CD8-positive, alpha-beta memory T cell (primary cell): ENCODE data around the gene CXCL12. TPM values are rescaled to one million over a fixed set of nuclear protein-coding genes. Genes with fewer than 3 reads are reported as not detected.

Experiments
- CTCF ChIA-PET: fragments of 350-600 bp; sonication (Branson Sonifier 250); formaldehyde crosslinking; loops from one replicate; lab custom pipeline; 2021; ENCODE audit warnings: antibody characterized with exemption; lab: Charles Lee
- POLR2A ChIA-PET: fragments of 350-600 bp; sonication (Branson Sonifier 250); formaldehyde crosslinking; loops from one replicate; lab custom pipeline; 2021; ENCODE audit warnings: antibody characterized with exemption; lab: Charles Lee
- DNase-seq, 5 donors: peaks; one replicate each; pipeline versions ENCODE4 v3.0.0 to v3.0.0-alpha.2; 2020 to 2022; ENCODE audit warnings: mixed read lengths in 1 of 5
- H3K27ac ChIP-seq: one replicate; pipeline ENCODE4 v1.7.0; 2013; ENCODE audit warnings: low read depth, mild to moderate bottlenecking, low read length, moderate library complexity
- H3K27me3 ChIP-seq: 2 replicates; pipeline ENCODE4 v1.7.0; 2013; ENCODE audit warnings: low read length, mild to moderate bottlenecking; ENCODE audit not compliant: insufficient read depth, poor library complexity, severe bottlenecking
- H3K36me3 ChIP-seq: 2 replicates; pipeline ENCODE4 v1.7.0; 2013; ENCODE audit warnings: mild to moderate bottlenecking, low read length, moderate library complexity; ENCODE audit not compliant: insufficient read depth
- H3K4me1 ChIP-seq: 2 replicates; pipeline ENCODE4 v1.7.0; 2013; ENCODE audit warnings: mild to moderate bottlenecking, low read length, moderate library complexity; ENCODE audit not compliant: insufficient read depth
- H3K4me3 ChIP-seq: 2 replicates; pipeline ENCODE4 v1.7.0; 2013; ENCODE audit warnings: mild to moderate bottlenecking, low read length
- H3K9me3 ChIP-seq: 2 replicates; pipeline ENCODE4 v1.7.0; 2013; ENCODE audit warnings: mild to moderate bottlenecking, low read length
- H3K27ac Mint-ChIP-seq, 8 donors: one replicate each; pipeline ENCODE4 v1.8.0; 2020 to 2021; ENCODE audit warnings: mixed read lengths in 8 of 8, mild to moderate bottlenecking in 6 of 8, inconsistent platforms in 3 of 8, moderate library complexity in 3 of 8
- H3K27me3 Mint-ChIP-seq, 2 donors: one replicate each; pipeline ENCODE4 v1.8.0; 2020 to 2021; ENCODE audit warnings: mixed read lengths in 2 of 2, mild to moderate bottlenecking in 1 of 2, moderate library complexity in 1 of 2
- H3K36me3 Mint-ChIP-seq, 3 donors: one replicate each; pipeline ENCODE4 v1.8.0; 2020 to 2021; ENCODE audit warnings: mixed read lengths in 3 of 3, inconsistent platforms in 1 of 3, mild to moderate bottlenecking in 1 of 3
- H3K4me1 Mint-ChIP-seq, 3 donors: one replicate each; pipeline ENCODE4 v1.8.0; 2020 to 2021; ENCODE audit warnings: mixed read lengths in 3 of 3, inconsistent platforms in 1 of 3, mild to moderate bottlenecking in 1 of 3
- H3K4me3 Mint-ChIP-seq, 7 donors: one replicate each; pipeline ENCODE4 v1.8.0; 2020 to 2021; ENCODE audit warnings: mixed read lengths in 7 of 7, mild to moderate bottlenecking in 6 of 7, moderate library complexity in 4 of 7, inconsistent platforms in 2 of 7
- H3K9me3 Mint-ChIP-seq, 5 donors: one replicate each; pipeline ENCODE4 v1.8.0; 2020 to 2022; ENCODE audit warnings: mixed read lengths in 5 of 5, mild to moderate bottlenecking in 3 of 5, moderate library complexity in 2 of 5, inconsistent platforms in 1 of 5
- polyA plus RNA-seq: library from polyadenylated mRNA; unstranded; fragments of 300-500 nt; fragmentation: Illumina TruSeq; gene quantifications from one replicate; pipeline ENCODE4 v1.2.3, GENCODE V29; 2021
- total RNA-seq, 2 experiments: library from RNA; stranded (reverse); gene quantifications; one replicate each; pipeline ENCODE4 v1.2.3, GENCODE V29; 2021

CXCL12 gene
- total and polyA plus RNA-seq, 3 experiments from 2014 or later, result not detected

- ChIA-PET POLR2A (no interaction called here), CTCF (interaction anchor here (0.7 kb wide), 1 partner anchor 9 kb away, joined by 4 read pairs; no protein-coding TSS in a partner anchor)
- H3K27me3 ChIP-seq, result no peaks in the 10 kb centered on the region
- H3K27ac ChIP-seq, result no peak overlapping the region
- Mint-ChIP-seq H3K4me1 (no peaks in the 10 kb centered on the region), H3K27me3 (peaks cover 0 to 4% of the 10 kb centered on the region in 2 donors), H3K9me3 (no peaks in the 10 kb centered on the region), H3K36me3 (no peaks in the 10 kb centered on the region), H3K4me3 (no peak overlapping the region), H3K27ac (no peak overlapping the region)
- DNase-seq, result no peak
- H3K4me1 ChIP-seq, result no peaks in the 10 kb centered on the region
- H3K36me3 ChIP-seq, result no peaks in the 10 kb centered on the region
- no peak overlapping the region for H3K4me3 ChIP-seq
- no peaks in the 10 kb centered on the region for H3K9me3 ChIP-seq
These were observed 15.6 kb downstream of the CXCL12 start for GRCh38 chr10:44369296-44369695.

- POLR2A ChIA-PET, result no interaction called here
- H3K36me3 Mint-ChIP-seq, result no peaks in the 10 kb centered on the region
- DNase-seq, result no peak
- H3K9me3 Mint-ChIP-seq, result no peaks in the 10 kb centered on the region
- no peaks in the 10 kb centered on the region for H3K36me3 ChIP-seq
- no peaks in the 10 kb centered on the region for H3K4me1 ChIP-seq
- no peak overlapping the region for H3K27ac ChIP-seq
- no peaks in the 10 kb centered on the region for H3K27me3 ChIP-seq
- H3K27ac Mint-ChIP-seq, result no peak overlapping the region
- no peaks in the 10 kb centered on the region for H3K4me1 Mint-ChIP-seq
- no peaks in the 10 kb centered on the region for H3K9me3 ChIP-seq
- H3K4me3 Mint-ChIP-seq, result no peak overlapping the region
- no peak overlapping the region for H3K4me3 ChIP-seq
- CTCF ChIA-PET, result interaction anchor here (0.7 kb wide), 1 partner anchor 8 kb away, joined by 4 read pairs; no protein-coding TSS in a partner anchor
- peaks cover 0 to 4% of the 10 kb centered on the region in 2 donors for H3K27me3 Mint-ChIP-seq
These were observed 16.3 kb downstream of the CXCL12 start for GRCh38 chr10:44368637-44369036.

- Mint-ChIP-seq H3K27ac (no peak overlapping the region), H3K36me3 (no peaks in the 10 kb centered on the region), H3K27me3 (peaks cover 4 to 5% of the 10 kb centered on the region in 2 donors), H3K4me1 (no peaks in the 10 kb centered on the region), H3K4me3 (no peak overlapping the region), H3K9me3 (peaks cover 0 to 2% (median 0%) of the 10 kb centered on the region in 5 donors)
- DNase-seq, result no peak
- no peak overlapping the region for H3K27ac ChIP-seq
- H3K9me3 ChIP-seq, result no peaks in the 10 kb centered on the region
- ChIA-PET POLR2A (no interaction called here), CTCF (interaction anchor here (1.4 kb wide), 1 partner anchor 10 kb away, joined by 3 read pairs; no protein-coding TSS in a partner anchor)
- no peak overlapping the region for H3K4me3 ChIP-seq
- H3K27me3 ChIP-seq, result no peaks in the 10 kb centered on the region
- H3K4me1 ChIP-seq, result no peaks in the 10 kb centered on the region
- no peaks in the 10 kb centered on the region for H3K36me3 ChIP-seq
These were observed 17.8 kb downstream of the CXCL12 start for GRCh38 chr10:44366941-44367630.

GRCh38 chr10:44364566-44364965 lies 20.3 kb downstream of the CXCL12 start:
- no peak overlapping the region for H3K27ac ChIP-seq
- no peak overlapping the region for H3K4me3 ChIP-seq
- ChIA-PET POLR2A (no interaction called here), CTCF (no interaction called here)
- H3K4me1 Mint-ChIP-seq, result no peaks in the 10 kb centered on the region
- H3K36me3 Mint-ChIP-seq, result no peaks in the 10 kb centered on the region
- H3K4me3 Mint-ChIP-seq, result no peak overlapping the region
- no peak overlapping the region for H3K27ac Mint-ChIP-seq
- no peak for DNase-seq
- H3K9me3 ChIP-seq, result no peaks in the 10 kb centered on the region
- peaks cover 5 to 11% of the 10 kb centered on the region in 2 donors for H3K27me3 Mint-ChIP-seq
- peaks cover 0 to 2% (median 0%) of the 10 kb centered on the region in 5 donors for H3K9me3 Mint-ChIP-seq
- no peaks in the 10 kb centered on the region for H3K4me1 ChIP-seq
- no peaks in the 10 kb centered on the region for H3K27me3 ChIP-seq
- H3K36me3 ChIP-seq, result no peaks in the 10 kb centered on the region

GRCh38 chr10:44363716-44364115 lies 21.2 kb downstream of the CXCL12 start:
- no peaks in the 10 kb centered on the region for H3K4me1 ChIP-seq
- no peak overlapping the region for H3K4me3 ChIP-seq
- POLR2A ChIA-PET, result no interaction called here
- H3K27ac ChIP-seq, result no peak overlapping the region
- Mint-ChIP-seq H3K36me3 (no peaks in the 10 kb centered on the region), H3K9me3 (peaks cover 0 to 2% (median 0%) of the 10 kb centered on the region in 5 donors), H3K27me3 (peaks cover 5 to 14% of the 10 kb centered on the region in 2 donors), H3K27ac (peak overlapping the region in 1 of 8 donors; percentile 60), H3K4me1 (no peaks in the 10 kb centered on the region), H3K4me3 (no peak overlapping the region)
- CTCF ChIA-PET, result no interaction called here
- no peaks in the 10 kb centered on the region for H3K36me3 ChIP-seq
- DNase-seq, result no peak
- H3K9me3 ChIP-seq, result no peaks in the 10 kb centered on the region
- H3K27me3 ChIP-seq, result no peaks in the 10 kb centered on the region

GRCh38 chr10:44362866-44363711 lies 21.8 kb downstream of the CXCL12 start:
- H3K9me3 Mint-ChIP-seq, result peaks cover 0 to 2% (median 0%) of the 10 kb centered on the region in 5 donors
- no peaks in the 10 kb centered on the region for H3K36me3 Mint-ChIP-seq
- Histone ChIP-seq H3K9me3 (no peaks in the 10 kb centered on the region), H3K27ac (no peak overlapping the region), H3K36me3 (no peaks in the 10 kb centered on the region), H3K27me3 (no peaks in the 10 kb centered on the region), H3K4me1 (no peaks in the 10 kb centered on the region), H3K4me3 (no peak overlapping the region)
- no peak overlapping the region for H3K4me3 Mint-ChIP-seq
- DNase-seq, result no peak
- ChIA-PET CTCF (no interaction called here), POLR2A (no interaction called here)
- no peaks in the 10 kb centered on the region for H3K4me1 Mint-ChIP-seq
- H3K27ac Mint-ChIP-seq, result no peak overlapping the region
- peaks cover 5 to 14% of the 10 kb centered on the region in 2 donors for H3K27me3 Mint-ChIP-seq

- DNase-seq, result no peak
- no peaks in the 10 kb centered on the region for H3K4me1 Mint-ChIP-seq
- Histone ChIP-seq H3K36me3 (no peaks in the 10 kb centered on the region), H3K9me3 (no peaks in the 10 kb centered on the region), H3K4me1 (no peaks in the 10 kb centered on the region), H3K27me3 (no peaks in the 10 kb centered on the region), H3K27ac (no peak overlapping the region), H3K4me3 (no peak overlapping the region)
- no peak overlapping the region for H3K27ac Mint-ChIP-seq
- ChIA-PET POLR2A (no interaction called here), CTCF (no interaction called here)
- no peak overlapping the region for H3K4me3 Mint-ChIP-seq
- peaks cover 2 to 14% of the 10 kb centered on the region in 2 donors for H3K27me3 Mint-ChIP-seq
- no peaks in the 10 kb centered on the region for H3K36me3 Mint-ChIP-seq
- peaks cover 0 to 2% (median 0%) of the 10 kb centered on the region in 5 donors for H3K9me3 Mint-ChIP-seq
These were observed 23.8 kb downstream of the CXCL12 start for GRCh38 chr10:44361109-44361508.
